GM23338 (cell line): ENCODE results near the gene CCBE1. TPM values are rescaled to one million over a fixed set of nuclear protein-coding genes. Genes with fewer than 3 reads are reported as not detected.

Experiments
- ATAC-seq: fragments of 200-7000 bp; cut with Tn5 transposase; 3 replicates; pipeline ENCODE4 v1.9.1; 2020
- DNase-seq: peaks from one replicate; pipeline ENCODE4 v3.0.0-alpha.2; 2015; ENCODE audit warnings: low spot score
- H2AFZ ChIP-seq: fragments of 200-600 bp; sonication (generic); 2 replicates; pipeline ENCODE4 v1.8.0; 2016; ENCODE audit warnings: antibody characterized with exemption, mild to moderate bottlenecking, moderate library complexity
- H3F3A ChIP-seq: fragments of 200-600 bp; sonication (generic); replicated peaks from 2 replicates; pipeline ENCODE4 v1.8.0; 2017; ENCODE audit warnings: antibody characterized with exemption, mixed run types, low read depth
- H3K27ac ChIP-seq: fragments of 200-600 bp; sonication (generic); 2 replicates; pipeline ENCODE4 v1.6.1; 2016; ENCODE audit warnings: low read depth
- H3K27me3 ChIP-seq: fragments of 200-600 bp; sonication (generic); 2 replicates; pipeline ENCODE4 v1.8.0; 2016; ENCODE audit warnings: mild to moderate bottlenecking, mixed run types, moderate library complexity; ENCODE audit not compliant: insufficient read depth
- H3K36me3 ChIP-seq: fragments of 200-600 bp; sonication (generic); 2 replicates; pipeline ENCODE4 v1.8.0; 2016; ENCODE audit warnings: mild to moderate bottlenecking; ENCODE audit not compliant: insufficient read depth
- H3K4me1 ChIP-seq: fragments of 200-600 bp; sonication (generic); 2 replicates; pipeline ENCODE4 v1.8.0; 2016; ENCODE audit warnings: mild to moderate bottlenecking, moderate library complexity; ENCODE audit not compliant: insufficient read depth
- H3K4me2 ChIP-seq: fragments of 200-600 bp; sonication (generic); 2 replicates; pipeline ENCODE4 v1.7.1; 2017; ENCODE audit warnings: mixed run types
- H3K4me3 ChIP-seq: fragments of 200-600 bp; sonication (generic); 2 replicates; pipeline ENCODE4 v1.6.1; 2016; ENCODE audit warnings: mixed run types
- H3K79me2 ChIP-seq: fragments of 200-600 bp; sonication (generic); replicated peaks from 2 replicates; pipeline ENCODE4 v1.8.0; 2017; ENCODE audit warnings: mild to moderate bottlenecking; ENCODE audit not compliant: insufficient read depth
- H3K9me2 ChIP-seq: fragments of 200-600 bp; sonication (generic); 2 replicates; pipeline ENCODE4 v1.8.0; 2017; ENCODE audit not compliant: insufficient read depth
- H4K20me1 ChIP-seq: fragments of 200-600 bp; sonication (generic); replicated peaks from 2 replicates; pipeline ENCODE4 v1.8.0; 2017; ENCODE audit warnings: mild to moderate bottlenecking; ENCODE audit not compliant: insufficient read depth
- H3K27ac Mint-ChIP-seq: 2 replicates; pipeline ENCODE4 v1.8.0; 2020; ENCODE audit warnings: inconsistent platforms, mild to moderate bottlenecking, moderate library complexity, mixed read lengths
- H3K27me3 Mint-ChIP-seq: 3 replicates; pipeline ENCODE4 v1.8.0; 2022; ENCODE audit warnings: low read depth, mild to moderate bottlenecking, moderate library complexity, mixed read lengths, inconsistent platforms; ENCODE audit not compliant: insufficient read depth, poor library complexity
- H3K36me3 Mint-ChIP-seq: 3 replicates; pipeline ENCODE4 v1.8.0; 2021; ENCODE audit warnings: low read depth, mild to moderate bottlenecking, inconsistent platforms, moderate library complexity, mixed read lengths
- H3K4me1 Mint-ChIP-seq: 3 replicates; pipeline ENCODE4 v1.8.0; 2020; ENCODE audit warnings: mild to moderate bottlenecking, inconsistent platforms, mixed read lengths
- H3K4me3 Mint-ChIP-seq: 3 replicates; pipeline ENCODE4 v1.8.0; 2021; ENCODE audit warnings: moderate library complexity, mild to moderate bottlenecking, inconsistent platforms, mixed read lengths
- H3K9me3 Mint-ChIP-seq: 3 replicates; pipeline ENCODE4 v1.8.0; 2020; ENCODE audit warnings: moderate library complexity, mild to moderate bottlenecking, inconsistent platforms, mixed read lengths
- CREB1 ChIP-seq: fragments of 250-450 bp; sonication (Bioruptor Pico); IDR thresholded peaks from 2 replicates; pipeline ENCODE4 v1.5.0; 2020; ENCODE audit warnings: low read depth, mild to moderate bottlenecking, moderate library complexity
- CTCF ChIP-seq, 2 experiments: fragments of 200-600 bp in 1 of 2; sonication (generic) in 1 of 2; conservative IDR thresholded peaks; 2 replicates each; pipeline versions ENCODE4 v1.5.1 to v1.6.1; 2016 to 2017; ENCODE audit warnings: antibody characterized with exemption in 2 of 2, low read depth in 2 of 2, mild to moderate bottlenecking in 2 of 2, moderate library complexity in 1 of 2
- ETS1 ChIP-seq: IDR thresholded peaks from 2 replicates; pipeline ENCODE4 v1.6.1; 2016; ENCODE audit warnings: antibody characterized with exemption
- EZH2 ChIP-seq: fragments of 200-600 bp; sonication (generic); IDR thresholded peaks from one replicate; pipeline ENCODE4 v1.8.0; 2017; ENCODE audit warnings: antibody characterized with exemption, mild to moderate bottlenecking, low read depth; ENCODE audit not compliant: unreplicated experiment
- EZH2phosphoT487 ChIP-seq: fragments of 200-600 bp; sonication (generic); IDR thresholded peaks from one replicate; pipeline ENCODE4 v1.8.1; 2018; ENCODE audit warnings: antibody characterized with exemption; ENCODE audit not compliant: unreplicated experiment
- JUNB ChIP-seq: IDR thresholded peaks from one replicate; pipeline ENCODE4 v1.6.1; 2016; ENCODE audit warnings: antibody characterized with exemption; ENCODE audit not compliant: unreplicated experiment
- NANOG ChIP-seq: IDR thresholded peaks from 2 replicates; pipeline ENCODE4 v1.6.1; 2016; ENCODE audit warnings: antibody characterized with exemption, borderline replicate concordance
- POLR2AphosphoS5 ChIP-seq: IDR thresholded peaks from 2 replicates; pipeline ENCODE4 v1.6.1; 2016; ENCODE audit warnings: antibody characterized with exemption, low read depth
- STAT1 ChIP-seq: IDR thresholded peaks from one replicate; pipeline ENCODE4 v1.6.1; 2016; ENCODE audit warnings: antibody characterized with exemption; ENCODE audit not compliant: unreplicated experiment
- ZNF114 ChIP-seq: fragments of 250-450 bp; sonication (Bioruptor Pico); IDR thresholded peaks from 2 replicates; pipeline ENCODE4 v1.5.0; 2020; ENCODE audit warnings: mild to moderate bottlenecking, moderate library complexity
- ZNF331 ChIP-seq: fragments of 250-450 bp; sonication (Bioruptor Pico); IDR thresholded peaks from 2 replicates; pipeline ENCODE4 v1.5.0; 2020; ENCODE audit warnings: low read depth, mild to moderate bottlenecking, moderate library complexity
- ZNF462 ChIP-seq: fragments of 250-450 bp; sonication (Bioruptor Pico); IDR thresholded peaks from 2 replicates; pipeline ENCODE4 v1.5.0; 2020; ENCODE audit warnings: mild to moderate bottlenecking, moderate library complexity
- polyA plus RNA-seq: library from polyadenylated mRNA; unstranded; fragments of >200 nt; fragmentation: Nextera tagmentation; extraction: Ambion mirVana; gene quantifications from 2 replicates; pipeline ENCODE4 v1.2.1, GENCODE V29; 2016
- total RNA-seq: library from RNA; depleted of rRNA; stranded (reverse); fragments of >200 nt; shearing (Covaris generic); gene quantifications from 2 replicates; pipeline ENCODE4 v1.2.3, GENCODE V29; 2014
- TF ChIP-seq, protein P1 (sequence below): IDR thresholded peaks from one replicate; pipeline ENCODE4 v1.6.1; 2018; ENCODE audit warnings: antibody characterized with exemption; ENCODE audit not compliant: unreplicated experiment

Gene CCBE1
- total and polyA plus RNA-seq, 2 experiments from 2014 or later, result 2.1 to 2.6 TPM

- no peaks in the 10 kb centered on the region for H3F3A ChIP-seq
- peaks cover 8% of the 10 kb centered on the region for H3K27me3 ChIP-seq
- H3K4me3 Mint-ChIP-seq, result no peak overlapping the region
- peaks cover 41% of the 10 kb centered on the region for H3K4me1 Mint-ChIP-seq
- no peak overlapping the region for H2AFZ ChIP-seq
- no peaks in the 10 kb centered on the region; the same call in 2 of the 3 replicates for H3K9me3 Mint-ChIP-seq
- H3K27me3 Mint-ChIP-seq, result peaks cover 5% of the 10 kb centered on the region
- DNase-seq, result no peak
- H3K4me1 ChIP-seq, result peaks cover 31% of the 10 kb centered on the region
- H3K27ac ChIP-seq, result no peak overlapping the region
- H3K4me3 ChIP-seq, result no peak overlapping the region
- H3K27ac Mint-ChIP-seq, result no peak overlapping the region
- no peaks in the 10 kb centered on the region for H4K20me1 ChIP-seq
- H3K9me2 ChIP-seq, result no peaks in the 10 kb centered on the region
- no peaks in the 10 kb centered on the region for H3K36me3 Mint-ChIP-seq
- H3K79me2 ChIP-seq, result no peaks in the 10 kb centered on the region
- no peak for ATAC-seq
- no peak overlapping the region for H3K4me2 ChIP-seq
- no peaks in the 10 kb centered on the region for H3K36me3 ChIP-seq
- TF ChIP-seq, protein P1, sequence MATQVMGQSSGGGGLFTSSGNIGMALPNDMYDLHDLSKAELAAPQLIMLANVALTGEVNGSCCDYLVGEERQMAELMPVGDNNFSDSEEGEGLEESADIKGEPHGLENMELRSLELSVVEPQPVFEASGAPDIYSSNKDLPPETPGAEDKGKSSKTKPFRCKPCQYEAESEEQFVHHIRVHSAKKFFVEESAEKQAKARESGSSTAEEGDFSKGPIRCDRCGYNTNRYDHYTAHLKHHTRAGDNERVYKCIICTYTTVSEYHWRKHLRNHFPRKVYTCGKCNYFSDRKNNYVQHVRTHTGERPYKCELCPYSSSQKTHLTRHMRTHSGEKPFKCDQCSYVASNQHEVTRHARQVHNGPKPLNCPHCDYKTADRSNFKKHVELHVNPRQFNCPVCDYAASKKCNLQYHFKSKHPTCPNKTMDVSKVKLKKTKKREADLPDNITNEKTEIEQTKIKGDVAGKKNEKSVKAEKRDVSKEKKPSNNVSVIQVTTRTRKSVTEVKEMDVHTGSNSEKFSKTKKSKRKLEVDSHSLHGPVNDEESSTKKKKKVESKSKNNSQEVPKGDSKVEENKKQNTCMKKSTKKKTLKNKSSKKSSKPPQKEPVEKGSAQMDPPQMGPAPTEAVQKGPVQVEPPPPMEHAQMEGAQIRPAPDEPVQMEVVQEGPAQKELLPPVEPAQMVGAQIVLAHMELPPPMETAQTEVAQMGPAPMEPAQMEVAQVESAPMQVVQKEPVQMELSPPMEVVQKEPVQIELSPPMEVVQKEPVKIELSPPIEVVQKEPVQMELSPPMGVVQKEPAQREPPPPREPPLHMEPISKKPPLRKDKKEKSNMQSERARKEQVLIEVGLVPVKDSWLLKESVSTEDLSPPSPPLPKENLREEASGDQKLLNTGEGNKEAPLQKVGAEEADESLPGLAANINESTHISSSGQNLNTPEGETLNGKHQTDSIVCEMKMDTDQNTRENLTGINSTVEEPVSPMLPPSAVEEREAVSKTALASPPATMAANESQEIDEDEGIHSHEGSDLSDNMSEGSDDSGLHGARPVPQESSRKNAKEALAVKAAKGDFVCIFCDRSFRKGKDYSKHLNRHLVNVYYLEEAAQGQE, result no peak
- no peak for TF ChIP-seq NANOG
- TF ChIP-seq EZH2, result no peak
- TF ChIP-seq JUNB, result no peak
- TF ChIP-seq ZNF331, result no peak
- no peak for TF ChIP-seq ZNF462
- no peak for TF ChIP-seq ETS1
- TF ChIP-seq ZNF114 (CRISPR knock-in tag), result no peak
- no peak for TF ChIP-seq STAT1
- no peak for TF ChIP-seq CTCF (conservative IDR thresholded peaks at IDR 0.05; ENCODE audit: low read depth in 2 of 2)
- TF ChIP-seq POLR2AphosphoS5, result no peak
- TF ChIP-seq CREB1 (CRISPR knock-in tag), result no peak
- no peak for TF ChIP-seq EZH2phosphoT487
These were observed 6.9 kb upstream of the CCBE1 start for GRCh38 chr18:59704146-59704545.
